Hepatocyte (in vitro differentiated cells): ENCODE data around the gene STK39.

ENCODE experiments used
- CTCF ChIP-seq: fragments of 200-600 bp; sonication (generic); IDR thresholded peaks from 2 replicates; pipeline ENCODE4 v1.5.1; 2016; ENCODE audit warnings: antibody characterized with exemption, mild to moderate bottlenecking; ENCODE audit not compliant: poor library complexity
- EZH2 ChIP-seq: fragments of 200-600 bp; sonication (generic); IDR thresholded peaks from 2 replicates; pipeline ENCODE4 v1.6.1; 2016; ENCODE audit warnings: antibody characterized with exemption, mild to moderate bottlenecking, borderline replicate concordance
- EZH2phosphoT487 ChIP-seq: fragments of 200-600 bp; sonication (generic); IDR thresholded peaks from one replicate; pipeline ENCODE4 v1.6.1; 2018; ENCODE audit warnings: antibody characterized with exemption, mild to moderate bottlenecking, low read depth, moderate library complexity; ENCODE audit not compliant: unreplicated experiment, severe bottlenecking

- no peak for TF ChIP-seq CTCF
- TF ChIP-seq EZH2 = no peak
- TF ChIP-seq EZH2phosphoT487 = no peak
Measured at GRCh38 chr2:168008646-168009195, 238.7 kb downstream of the STK39 start.
